HCT116 (cell line): ENCODE data around the gene CCL16. TPM values are rescaled to one million over a fixed set of nuclear protein-coding genes. Genes with fewer than 3 reads are reported as not detected.

Source experiments
- ATAC-seq: fragments of 200-7000 bp; cut with Tn5 transposase; 2 replicates; pipeline ENCODE4 v1.9.1; 2020; ENCODE audit warnings: mild to moderate bottlenecking, moderate library complexity
- BruUV-seq: library from RNA; stranded (reverse); fragments of 400-500 nt; replicated peaks from 2 replicates; lab custom pipeline; 2021; lab: Mats Ljungman, UMichigan
- CTCF ChIA-PET: fragments of 300-600 bp; sonication (Branson Sonifier 250); formaldehyde crosslinking; loops from one replicate; lab custom pipeline; 2021; ENCODE audit warnings: antibody characterized with exemption; lab: Charles Lee
- POLR2A ChIA-PET: fragments of 300-600, 350-600 bp; sonication (Branson Sonifier 250); formaldehyde crosslinking; loops from one replicate; lab custom pipeline; 2021; ENCODE audit warnings: antibody characterized with exemption; lab: Charles Lee
- RAD21 ChIA-PET, 2 experiments: fragments of 300-600 bp; sonication (Branson Sonifier 250); formaldehyde crosslinking; loops; one replicate each; lab custom pipeline; 2023; ENCODE audit warnings: low total read pairs in 2 of 2; ENCODE audit not compliant: uncharacterized antibody in 2 of 2, unreplicated experiment in 2 of 2, low non-redundant PET in 1 of 2; lab: Charles Lee
- DNase-seq: peaks from one replicate; pipeline ENCODE4 v3.0.0-alpha.2; 2010; ENCODE audit warnings: low read depth, low spot score
- H2AFZ ChIP-seq: fragments of 200-600 bp; shearing (Covaris generic), sonication (generic); 2 replicates; pipeline ENCODE4 v1.6.1; 2017; ENCODE audit warnings: low read depth, mixed run types, mixed read lengths, antibody characterized with exemption, low read length; ENCODE audit not compliant: poor library complexity, severe bottlenecking
- H3K27ac ChIP-seq: 2 replicates; pipeline ENCODE4 v1.5.1; 2012; ENCODE audit warnings: low read depth, low read length
- H3K27me3 ChIP-seq: fragments of 200-600 bp; sonication (generic); 2 replicates; pipeline ENCODE4 v1.6.1; 2016; ENCODE audit warnings: mixed run types, low read length, mixed read lengths; ENCODE audit not compliant: insufficient read depth
- H3K36me3 ChIP-seq, 2 experiments: fragments of 200-500 bp in 1 of 2; fragments of 200-600 bp in 1 of 2; sonication (Bioruptor generic) in 1 of 2; sonication (generic) in 1 of 2; 2 replicates each; pipeline versions ENCODE4 v1.5.1 to v1.6.1; 2014 to 2016; ENCODE audit warnings: low read length in 2 of 2, inconsistent platforms in 1 of 2, mixed read lengths in 1 of 2, mixed run types in 1 of 2; ENCODE audit not compliant: insufficient read depth in 2 of 2, control insufficient read depth in 1 of 2
- H3K4me1 ChIP-seq, 2 experiments: fragments of 200-600 bp in 1 of 2; sonication (generic) in 1 of 2; 2 replicates each; pipeline versions ENCODE4 v1.5.1 to v1.6.1; 2012 to 2017; ENCODE audit warnings: low read length in 2 of 2, inconsistent platforms in 1 of 2, mild to moderate bottlenecking in 1 of 2, mixed read lengths in 1 of 2, mixed run types in 1 of 2, moderate library complexity in 1 of 2; ENCODE audit not compliant: insufficient read depth in 2 of 2, control insufficient read depth in 1 of 2
- H3K4me2 ChIP-seq: fragments of 200-600 bp; sonication (generic); 2 replicates; pipeline ENCODE4 v1.6.1; 2017; ENCODE audit warnings: mixed run types, low read length, mixed read lengths
- H3K4me3 ChIP-seq, 2 experiments: fragments of 200-600 bp in 1 of 2; sonication (generic) in 1 of 2; replicated peaks in 1 of 2; 2 replicates each; pipeline ENCODE4 v1.5.1; 2011 to 2016; ENCODE audit warnings: low read length in 2 of 2, control low read depth in 1 of 2, low read depth in 1 of 2, mild to moderate bottlenecking in 1 of 2, mixed read lengths in 1 of 2, mixed run types in 1 of 2
- H3K79me2 ChIP-seq: fragments of 200-600 bp; sonication (generic); 2 replicates; pipeline ENCODE4 v1.6.1; 2017; ENCODE audit warnings: mild to moderate bottlenecking, mixed run types, low read length, moderate library complexity, mixed read lengths; ENCODE audit not compliant: insufficient read depth
- H3K9ac ChIP-seq: fragments of 200-600 bp; sonication (generic); 2 replicates; pipeline ENCODE4 v1.6.1; 2016; ENCODE audit warnings: low read length, mixed read lengths
- H3K9me2 ChIP-seq: fragments of 200-600 bp; sonication (generic), shearing (Covaris generic); 2 replicates; pipeline ENCODE4 v1.6.1; 2017; ENCODE audit warnings: mixed run types, mild to moderate bottlenecking, moderate library complexity; ENCODE audit not compliant: insufficient read depth
- H3K9me3 ChIP-seq, 2 experiments: fragments of 200-500 bp in 1 of 2; fragments of 200-600 bp in 1 of 2; sonication (Bioruptor generic) in 1 of 2; sonication (generic) in 1 of 2; 2 replicates each; pipeline ENCODE4 v1.6.1; 2014 to 2017; ENCODE audit warnings: low read length in 2 of 2, mixed read lengths in 2 of 2, inconsistent platforms in 1 of 2, low read depth in 1 of 2, mild to moderate bottlenecking in 1 of 2, mixed run types in 1 of 2, moderate library complexity in 1 of 2; ENCODE audit not compliant: control insufficient read depth in 1 of 2, insufficient read depth in 1 of 2
- H4K20me1 ChIP-seq: fragments of 200-600 bp; sonication (generic), shearing (Covaris generic); 2 replicates; pipeline ENCODE4 v1.6.1; 2017; ENCODE audit warnings: mixed run types, mild to moderate bottlenecking, moderate library complexity; ENCODE audit not compliant: insufficient read depth
- CBX3 ChIP-seq: IDR thresholded peaks from 2 replicates; pipeline ENCODE4 v1.6.1; 2012; ENCODE audit warnings: low read depth
- ELF1 ChIP-seq: IDR thresholded peaks from 2 replicates; pipeline ENCODE4 v1.6.1; 2012; ENCODE audit warnings: low read depth, borderline replicate concordance
- EZH2phosphoT487 ChIP-seq: fragments of 200-600 bp; IDR thresholded peaks from 2 replicates; pipeline ENCODE4 v1.6.1; 2018; ENCODE audit warnings: antibody characterized with exemption, borderline replicate concordance
- FOSL1 ChIP-seq: IDR thresholded peaks from 2 replicates; pipeline ENCODE4 v1.6.1; 2012; ENCODE audit warnings: low read depth
- JUND ChIP-seq: IDR thresholded peaks from 2 replicates; pipeline ENCODE4 v1.6.1; 2012
- POLR2A ChIP-seq: IDR thresholded peaks from 2 replicates; pipeline ENCODE4 v1.7.0; 2011; ENCODE audit warnings: borderline replicate concordance; ENCODE audit not compliant: insufficient read depth, insufficient read length; ENCODE audit errors: extremely low read depth
- POLR2AphosphoS5 ChIP-seq: IDR thresholded peaks from 2 replicates; pipeline ENCODE4 v1.6.1; 2011; ENCODE audit warnings: mild to moderate bottlenecking, low read depth, low read length, moderate library complexity
- SIN3A ChIP-seq: IDR thresholded peaks from 2 replicates; pipeline ENCODE4 v1.6.1; 2012; ENCODE audit warnings: low read depth
- SP1 ChIP-seq: IDR thresholded peaks from 2 replicates; pipeline ENCODE4 v1.6.1; 2012; ENCODE audit warnings: low read depth
- ZNF274 ChIP-seq: fragments of 200-500 bp; sonication (Bioruptor generic); IDR thresholded peaks from 2 replicates; pipeline ENCODE4 v1.6.1; 2014; ENCODE audit warnings: mild to moderate bottlenecking, low read depth, low read length, inconsistent platforms
- intact Hi-C: fragments of 100-400 bp; cut with micrococcal nuclease; formaldehyde crosslinking; loops from 2 replicates; pipeline ENCODE4 v1.10.0; 2022
- total RNA-seq: library from RNA; stranded (reverse); gene quantifications from one replicate; pipeline ENCODE4 v1.2.1, GENCODE V29; 2021; ENCODE audit not compliant: unreplicated experiment
- TF ChIP-seq, protein P1 (sequence below): IDR thresholded peaks from 2 replicates; pipeline ENCODE4 v1.6.1; 2012
- TF ChIP-seq, protein P2 (sequence below): IDR thresholded peaks from 2 replicates; pipeline ENCODE4 v1.6.1; 2011; ENCODE audit warnings: mild to moderate bottlenecking, low read length, moderate library complexity; ENCODE audit not compliant: insufficient replicate concordance; ENCODE audit errors: extremely low read depth
- TF ChIP-seq, protein P3 (sequence below): IDR thresholded peaks from 2 replicates; pipeline ENCODE4 v1.6.1; 2012; ENCODE audit warnings: low read depth

CCL16 gene
- total RNA-seq, 1 experiment from 2014 or later: not detected

DNA sequence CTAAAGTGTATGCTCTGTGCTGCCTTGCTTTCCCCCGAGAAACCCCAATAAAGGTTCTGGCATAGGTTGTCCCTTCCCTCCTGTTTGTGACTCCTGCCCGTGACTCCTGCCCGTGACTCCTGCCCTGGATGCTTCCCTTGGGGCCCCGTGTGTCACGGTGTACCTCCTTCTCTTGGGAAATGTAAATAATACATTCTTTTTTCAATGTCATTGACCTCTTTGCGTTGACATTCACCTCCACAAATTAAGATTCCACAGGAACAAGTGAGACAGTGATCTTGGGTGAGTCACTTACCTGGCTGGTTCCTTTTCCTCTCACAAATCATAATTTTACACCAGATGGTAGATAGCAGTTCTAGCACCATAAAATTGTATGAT, 19.4 kb upstream of the CCL16 start:
- H3K4me3 ChIP-seq: no peak overlapping the region
- no peak overlapping the region for H2AFZ ChIP-seq
- no peaks in the 10 kb centered on the region for H3K9me3 ChIP-seq
- CTCF ChIA-PET: no interaction called here
- no peaks in the 10 kb centered on the region for H3K36me3 ChIP-seq
- TF ChIP-seq, protein P1, sequence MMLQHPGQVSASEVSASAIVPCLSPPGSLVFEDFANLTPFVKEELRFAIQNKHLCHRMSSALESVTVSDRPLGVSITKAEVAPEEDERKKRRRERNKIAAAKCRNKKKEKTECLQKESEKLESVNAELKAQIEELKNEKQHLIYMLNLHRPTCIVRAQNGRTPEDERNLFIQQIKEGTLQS: no peak
- TF ChIP-seq SIN3A: no peak
- TF ChIP-seq POLR2A: no peak
- no peak for TF ChIP-seq POLR2AphosphoS5
- no peak for TF ChIP-seq JUND
- TF ChIP-seq, protein P2, sequence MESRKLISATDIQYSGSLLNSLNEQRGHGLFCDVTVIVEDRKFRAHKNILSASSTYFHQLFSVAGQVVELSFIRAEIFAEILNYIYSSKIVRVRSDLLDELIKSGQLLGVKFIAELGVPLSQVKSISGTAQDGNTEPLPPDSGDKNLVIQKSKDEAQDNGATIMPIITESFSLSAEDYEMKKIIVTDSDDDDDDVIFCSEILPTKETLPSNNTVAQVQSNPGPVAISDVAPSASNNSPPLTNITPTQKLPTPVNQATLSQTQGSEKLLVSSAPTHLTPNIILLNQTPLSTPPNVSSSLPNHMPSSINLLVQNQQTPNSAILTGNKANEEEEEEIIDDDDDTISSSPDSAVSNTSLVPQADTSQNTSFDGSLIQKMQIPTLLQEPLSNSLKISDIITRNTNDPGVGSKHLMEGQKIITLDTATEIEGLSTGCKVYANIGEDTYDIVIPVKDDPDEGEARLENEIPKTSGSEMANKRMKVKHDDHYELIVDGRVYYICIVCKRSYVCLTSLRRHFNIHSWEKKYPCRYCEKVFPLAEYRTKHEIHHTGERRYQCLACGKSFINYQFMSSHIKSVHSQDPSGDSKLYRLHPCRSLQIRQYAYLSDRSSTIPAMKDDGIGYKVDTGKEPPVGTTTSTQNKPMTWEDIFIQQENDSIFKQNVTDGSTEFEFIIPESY: no peak
- TF ChIP-seq ELF1: no peak
- BruUV-seq: no TSS peak
- RAD21 ChIA-PET: no interaction called here
- intact Hi-C loops: no loop called here
- H3K4me1 ChIP-seq: no peaks in the 10 kb centered on the region
- ATAC-seq: no peak
- no peak overlapping the region for H3K4me2 ChIP-seq
- no peaks in the 10 kb centered on the region for H4K20me1 ChIP-seq
- no peak for DNase-seq
- no peak overlapping the region for H3K27ac ChIP-seq
- 0 out of 2 replicates have a peak, but pooled peaks cover 3% of the 10 kb centered on the region for H3K27me3 ChIP-seq
- POLR2A ChIA-PET: no interaction called here
- no peak overlapping the region for H3K9ac ChIP-seq
- H3K9me2 ChIP-seq: no peaks in the 10 kb centered on the region
- H3K79me2 ChIP-seq: no peaks in the 10 kb centered on the region

DNA sequence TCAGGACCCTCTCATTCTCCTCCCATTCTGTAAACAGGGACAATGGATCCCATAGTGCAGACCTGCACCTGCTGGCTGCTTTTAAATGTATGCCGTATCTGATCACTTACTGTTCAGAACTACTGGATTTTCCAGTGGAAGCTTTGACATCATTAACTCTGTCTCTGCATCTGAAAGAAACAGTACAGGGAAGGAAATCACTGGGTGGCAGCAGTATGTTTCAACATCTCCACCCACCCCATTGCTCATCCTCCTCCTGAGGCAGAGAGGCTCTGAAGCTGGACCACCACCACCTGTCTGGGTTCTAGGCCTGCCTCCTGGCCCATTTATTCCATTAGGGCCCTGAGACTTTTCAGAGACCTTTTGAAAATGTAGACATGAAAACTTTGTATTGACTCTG, 17.5 kb upstream of the CCL16 start:
- Histone ChIP-seq H3K9me3 (peaks cover 0 to 5% of the 10 kb centered on the region in 2 experiments; a peak in 1 of 4 replicates), H3K27me3 (0 out of 2 replicates have a peak, but pooled peaks cover 3% of the 10 kb centered on the region), H3K9me2 (no peaks in the 10 kb centered on the region), H3K4me1 (no peaks in the 10 kb centered on the region), H3K79me2 (no peaks in the 10 kb centered on the region), H2AFZ (no peak overlapping the region), H3K4me3 (no peak overlapping the region), H4K20me1 (no peaks in the 10 kb centered on the region), H3K27ac (no peak overlapping the region), H3K9ac (no peak overlapping the region), H3K4me2 (no peak overlapping the region), H3K36me3 (no peaks in the 10 kb centered on the region)
- CTCF ChIA-PET: no interaction called here
- intact Hi-C loops: no loop called here
- no TSS peak for BruUV-seq
- no peak for ATAC-seq
- POLR2A ChIA-PET: no interaction called here
- RAD21 ChIA-PET: no interaction called here
- DNase-seq: no peak
- no peak for TF ChIP-seq SIN3A
- TF ChIP-seq, protein P2: no peak
- no peak for TF ChIP-seq SP1
- no peak for TF ChIP-seq FOSL1
- TF ChIP-seq EZH2phosphoT487: no peak
- TF ChIP-seq ELF1: no peak
- no peak for TF ChIP-seq CBX3
- no peak for TF ChIP-seq ZNF274
- TF ChIP-seq JUND: no peak
- TF ChIP-seq, protein P3, sequence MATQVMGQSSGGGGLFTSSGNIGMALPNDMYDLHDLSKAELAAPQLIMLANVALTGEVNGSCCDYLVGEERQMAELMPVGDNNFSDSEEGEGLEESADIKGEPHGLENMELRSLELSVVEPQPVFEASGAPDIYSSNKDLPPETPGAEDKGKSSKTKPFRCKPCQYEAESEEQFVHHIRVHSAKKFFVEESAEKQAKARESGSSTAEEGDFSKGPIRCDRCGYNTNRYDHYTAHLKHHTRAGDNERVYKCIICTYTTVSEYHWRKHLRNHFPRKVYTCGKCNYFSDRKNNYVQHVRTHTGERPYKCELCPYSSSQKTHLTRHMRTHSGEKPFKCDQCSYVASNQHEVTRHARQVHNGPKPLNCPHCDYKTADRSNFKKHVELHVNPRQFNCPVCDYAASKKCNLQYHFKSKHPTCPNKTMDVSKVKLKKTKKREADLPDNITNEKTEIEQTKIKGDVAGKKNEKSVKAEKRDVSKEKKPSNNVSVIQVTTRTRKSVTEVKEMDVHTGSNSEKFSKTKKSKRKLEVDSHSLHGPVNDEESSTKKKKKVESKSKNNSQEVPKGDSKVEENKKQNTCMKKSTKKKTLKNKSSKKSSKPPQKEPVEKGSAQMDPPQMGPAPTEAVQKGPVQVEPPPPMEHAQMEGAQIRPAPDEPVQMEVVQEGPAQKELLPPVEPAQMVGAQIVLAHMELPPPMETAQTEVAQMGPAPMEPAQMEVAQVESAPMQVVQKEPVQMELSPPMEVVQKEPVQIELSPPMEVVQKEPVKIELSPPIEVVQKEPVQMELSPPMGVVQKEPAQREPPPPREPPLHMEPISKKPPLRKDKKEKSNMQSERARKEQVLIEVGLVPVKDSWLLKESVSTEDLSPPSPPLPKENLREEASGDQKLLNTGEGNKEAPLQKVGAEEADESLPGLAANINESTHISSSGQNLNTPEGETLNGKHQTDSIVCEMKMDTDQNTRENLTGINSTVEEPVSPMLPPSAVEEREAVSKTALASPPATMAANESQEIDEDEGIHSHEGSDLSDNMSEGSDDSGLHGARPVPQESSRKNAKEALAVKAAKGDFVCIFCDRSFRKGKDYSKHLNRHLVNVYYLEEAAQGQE: no peak
